Upper lobe of left lung (tissue), 6 donors: ENCODE results near the gene CRHR2. TPM values are rescaled to one million over a fixed set of nuclear protein-coding genes. Genes with fewer than 3 reads are reported as not detected.

Source experiments
- ATAC-seq, 2 donors: fragments of 200-7000 bp; cut with Tn5 transposase; one replicate each; pipeline ENCODE4 v1.9.1; 2022; ENCODE audit warnings: mild to moderate bottlenecking in 2 of 2, moderate library complexity in 2 of 2; ENCODE audit not compliant: low FRiP score in 2 of 2
- DNase-seq, 2 donors: peaks; one replicate each; pipeline ENCODE4 v3.0.0-alpha.2; 2019 to 2020
- H3K27ac ChIP-seq, 4 donors: fragments of 200-600 bp; sonication (generic); one replicate each; pipeline ENCODE4 v1.5.1; 2016 to 2019
- H3K27me3 ChIP-seq, 4 donors: fragments of 200-600 bp; sonication (generic); one replicate each; pipeline ENCODE4 v1.5.1; 2017 to 2019
- H3K36me3 ChIP-seq, 4 donors: fragments of 200-600 bp; sonication (generic); one replicate each; pipeline ENCODE4 v1.5.1; 2016 to 2019
- H3K4me1 ChIP-seq, 4 donors: fragments of 200-600 bp; sonication (generic); one replicate each; pipeline ENCODE4 v1.5.1; 2018 to 2019
- H3K4me3 ChIP-seq, 4 donors: fragments of 200-600 bp; sonication (generic); one replicate each; pipeline ENCODE4 v1.5.1; 2017 to 2019; ENCODE audit warnings: mild to moderate bottlenecking in 2 of 4, moderate library complexity in 1 of 4
- H3K9me3 ChIP-seq, 4 donors: fragments of 200-600 bp; sonication (generic); one replicate each; pipeline ENCODE4 v1.5.1; 2018 to 2019
- CTCF ChIP-seq, 6 experiments: fragments of 450-650 bp in 4 of 6; fragments of 200-600 bp in 2 of 6; sonication (generic) in 2 of 6; IDR thresholded peaks; one replicate each; pipeline ENCODE4 v1.5.1; 2016 to 2019; ENCODE audit warnings: antibody characterized with exemption in 6 of 6
- EP300 ChIP-seq, 4 donors: sonication (generic); formaldehyde crosslinking; IDR thresholded peaks; one replicate each; pipeline ENCODE4 v1.5.1; 2017; ENCODE audit warnings: antibody characterized with exemption in 4 of 4, control low read depth in 2 of 4
- POLR2A ChIP-seq, 4 donors: fragments of 450-650 bp; IDR thresholded peaks; one replicate each; pipeline ENCODE4 v1.5.1; 2016 to 2017; ENCODE audit warnings: antibody characterized with exemption in 4 of 4, mild to moderate bottlenecking in 2 of 4
- POLR2AphosphoS5 ChIP-seq, 2 donors: sonication (generic); formaldehyde crosslinking; IDR thresholded peaks; one replicate each; pipeline ENCODE4 v1.5.1; 2017; ENCODE audit warnings: antibody characterized with exemption in 2 of 2
- WGBS, 2 donors: methylation state at CpG; one replicate each; pipeline ENCODE4 v1.1.5; 2017 to 2018; 5-methylcytosine and 5-hydroxymethylcytosine counted together
- total RNA-seq, 6 donors: library from RNA; depleted of rRNA in 4 of 6; stranded (reverse); fragments of >200 nt in 4 of 6; gene quantifications; one replicate each; pipeline versions ENCODE4 v1.1.0 to v1.2.1, GENCODE V29; 2016 to 2021
- donor health status: DM: no; HTN: no; CAD: no; lungs with moderate emphysema.
- donor health status: DM: no; HTN: yes; CAD: no; lungs with severe emphysema.

Gene CRHR2
- total RNA-seq, 6 donors from 2014 or later, result 0.10 to 1.0 (median 0.44) TPM; not detected in 2

- no peaks in the 10 kb centered on the region for H3K27me3 ChIP-seq
- no peak overlapping the region for H3K4me3 ChIP-seq
- H3K27ac ChIP-seq, result no peak overlapping the region
- DNase-seq, result no peak
- no peaks in the 10 kb centered on the region for H3K9me3 ChIP-seq
- WGBS, 2 donors, result 71 to 86% methylated on average over 3 of the region's 3 CpGs
- TF ChIP-seq EP300 (IDR thresholded peaks at IDR 0.05) (no peak), CTCF (IDR thresholded peaks at IDR 0.05) (no peak), POLR2A (IDR thresholded peaks at IDR 0.05) (no peak), POLR2AphosphoS5 (IDR thresholded peaks at IDR 0.05) (no peak)
- no peaks in the 10 kb centered on the region for H3K4me1 ChIP-seq
- H3K36me3 ChIP-seq, result no peaks in the 10 kb centered on the region
- ATAC-seq, result no peak
Measured at GRCh38 chr7:30667172-30667571, 15.1 kb downstream of the CRHR2 start.

DNA sequence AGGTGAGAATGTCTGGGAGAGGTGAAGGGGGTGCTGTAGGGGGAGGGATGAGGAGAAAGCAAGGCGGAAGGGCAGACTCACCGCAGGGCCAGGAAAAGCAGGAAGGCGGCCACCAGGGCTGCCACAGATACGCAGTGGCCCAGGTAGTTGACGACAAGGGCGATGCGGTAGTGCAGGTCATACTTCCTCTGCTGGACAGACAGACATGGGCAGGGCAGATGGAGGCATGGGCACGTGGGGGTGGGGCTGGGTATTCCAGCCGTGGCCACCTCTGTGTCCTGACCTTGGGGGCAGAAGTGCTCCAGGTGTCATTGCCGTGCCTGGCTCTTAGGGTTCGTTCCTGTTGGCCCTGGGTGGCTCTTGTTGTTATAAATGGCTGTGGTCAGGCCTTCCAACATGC is 16.8 kb downstream of the CRHR2 start:
- H3K36me3 ChIP-seq, result no peaks in the 10 kb centered on the region
- WGBS, 2 donors, result 81 to 86% methylated on average over 11 of the region's 11 CpGs
- DNase-seq (no peak), ATAC-seq (no peak)
- H3K4me1 ChIP-seq, result no peaks in the 10 kb centered on the region
- H3K4me3 ChIP-seq, result no peak overlapping the region
- H3K27me3 ChIP-seq, result no peaks in the 10 kb centered on the region
- TF ChIP-seq POLR2A (IDR thresholded peaks at IDR 0.05), result no peak
- no peaks in the 10 kb centered on the region for H3K9me3 ChIP-seq
- no peak overlapping the region for H3K27ac ChIP-seq

DNA sequence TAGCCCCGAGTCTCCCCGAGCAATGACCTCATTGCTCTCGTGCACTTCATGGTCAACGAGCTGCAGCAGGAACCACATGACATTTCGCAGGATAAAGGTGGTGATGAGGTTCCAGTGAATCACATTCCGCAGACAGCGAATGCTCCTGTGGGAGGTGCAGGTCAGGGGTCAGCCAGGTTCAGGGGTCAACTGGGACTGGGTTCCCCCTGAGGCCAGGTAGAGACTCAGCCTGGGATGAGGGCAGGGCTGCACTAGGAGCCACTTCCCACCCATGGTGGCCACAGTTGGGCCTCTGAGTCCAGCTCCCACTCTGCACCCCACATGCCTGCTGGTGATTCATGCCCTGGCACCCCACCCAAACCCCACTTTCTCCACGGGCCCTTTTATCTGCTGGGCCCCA is 17.2 kb downstream of the CRHR2 start:
- Histone ChIP-seq H3K4me3 (no peak overlapping the region), H3K27ac (no peak overlapping the region), H3K36me3 (no peaks in the 10 kb centered on the region), H3K4me1 (no peaks in the 10 kb centered on the region), H3K9me3 (no peaks in the 10 kb centered on the region), H3K27me3 (no peaks in the 10 kb centered on the region)
- ATAC-seq (no peak), DNase-seq (no peak)
- WGBS, 2 donors, result 68 to 74% methylated on average over 6 to 8 of the region's 8 CpGs
- TF ChIP-seq EP300 (IDR thresholded peaks at IDR 0.05) (no peak), POLR2AphosphoS5 (IDR thresholded peaks at IDR 0.05) (no peak), POLR2A (IDR thresholded peaks at IDR 0.05) (no peak)

DNA sequence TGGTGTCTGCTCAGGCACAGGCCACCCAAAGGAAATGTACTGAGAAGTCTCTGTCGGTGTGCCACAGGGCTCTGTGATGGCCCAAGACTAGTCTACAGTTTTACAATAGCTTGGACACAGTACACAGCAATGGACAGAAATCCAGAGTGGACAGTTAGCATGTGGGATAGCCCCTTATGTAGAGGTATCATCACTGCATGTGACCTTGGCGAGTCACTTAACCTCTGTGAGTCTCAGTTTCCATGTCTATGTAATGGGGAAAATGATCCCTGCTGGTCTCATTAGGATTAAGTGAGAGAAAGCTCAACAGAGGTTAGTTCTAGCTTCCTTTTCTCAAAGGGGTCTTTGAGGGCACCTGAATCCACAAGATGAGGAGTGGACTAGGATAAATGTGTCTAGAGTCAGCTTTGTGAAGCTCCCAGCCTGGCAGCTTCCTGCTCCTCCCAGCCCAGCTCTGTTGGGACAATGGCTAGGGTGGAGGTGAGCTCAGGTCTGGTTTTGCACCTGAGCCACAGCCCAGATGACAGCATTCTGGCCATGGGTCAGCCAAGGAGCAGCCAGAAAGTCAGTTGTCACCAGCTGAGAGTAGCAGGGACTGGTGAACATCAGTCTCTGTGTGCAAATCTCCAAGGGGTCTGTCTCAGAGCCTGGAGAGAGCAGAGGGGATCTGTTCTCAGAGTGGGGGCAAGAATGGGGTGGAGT is 17.9 kb downstream of the CRHR2 start:
- DNase-seq (no peak), ATAC-seq (no peak)
- no peaks in the 10 kb centered on the region for H3K27me3 ChIP-seq
- H3K4me1 ChIP-seq, result no peaks in the 10 kb centered on the region
- H3K36me3 ChIP-seq, result no peaks in the 10 kb centered on the region
- no peak for TF ChIP-seq POLR2AphosphoS5 (IDR thresholded peaks at IDR 0.05)
- no peak for TF ChIP-seq POLR2A (IDR thresholded peaks at IDR 0.05)
- H3K27ac ChIP-seq, result no peak overlapping the region
- WGBS, 2 donors, result 81 to 83% methylated on average over 1 to 2 of the region's 2 CpGs
- H3K9me3 ChIP-seq, result no peaks in the 10 kb centered on the region
- no peak overlapping the region for H3K4me3 ChIP-seq

DNA sequence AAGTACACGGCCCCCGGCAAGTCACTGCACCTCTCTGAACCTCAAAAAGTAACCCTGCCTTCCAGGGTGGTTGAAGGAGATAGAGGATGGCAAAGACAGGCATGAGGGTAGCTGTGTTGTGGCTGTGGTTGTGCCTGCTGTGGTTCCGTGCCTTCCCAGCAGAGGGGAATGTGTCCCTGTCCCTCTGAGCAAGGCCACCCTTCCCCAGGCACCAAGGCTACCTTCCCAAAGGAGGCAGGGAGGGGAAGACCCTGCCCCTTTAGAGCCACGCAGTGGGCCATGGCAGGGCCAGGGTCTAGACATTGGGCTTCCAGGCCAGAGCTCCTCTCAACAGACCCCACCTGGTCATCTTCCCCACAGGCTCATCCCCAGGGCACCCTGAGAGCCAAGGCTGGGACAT is 18.8 kb downstream of the CRHR2 start:
- TF ChIP-seq EP300 (IDR thresholded peaks at IDR 0.05), result no peak
- TF ChIP-seq POLR2AphosphoS5 (IDR thresholded peaks at IDR 0.05), result no peak
- TF ChIP-seq CTCF (IDR thresholded peaks at IDR 0.05), result no peak
- Histone ChIP-seq H3K9me3 (no peaks in the 10 kb centered on the region), H3K4me3 (no peak overlapping the region), H3K36me3 (no peaks in the 10 kb centered on the region), H3K27ac (no peak overlapping the region), H3K27me3 (no peaks in the 10 kb centered on the region), H3K4me1 (no peaks in the 10 kb centered on the region)
- no peak for DNase-seq
- ATAC-seq, result no peak
- WGBS, 2 donors, result 69 to 83% methylated on average over 4 of the region's 4 CpGs

DNA sequence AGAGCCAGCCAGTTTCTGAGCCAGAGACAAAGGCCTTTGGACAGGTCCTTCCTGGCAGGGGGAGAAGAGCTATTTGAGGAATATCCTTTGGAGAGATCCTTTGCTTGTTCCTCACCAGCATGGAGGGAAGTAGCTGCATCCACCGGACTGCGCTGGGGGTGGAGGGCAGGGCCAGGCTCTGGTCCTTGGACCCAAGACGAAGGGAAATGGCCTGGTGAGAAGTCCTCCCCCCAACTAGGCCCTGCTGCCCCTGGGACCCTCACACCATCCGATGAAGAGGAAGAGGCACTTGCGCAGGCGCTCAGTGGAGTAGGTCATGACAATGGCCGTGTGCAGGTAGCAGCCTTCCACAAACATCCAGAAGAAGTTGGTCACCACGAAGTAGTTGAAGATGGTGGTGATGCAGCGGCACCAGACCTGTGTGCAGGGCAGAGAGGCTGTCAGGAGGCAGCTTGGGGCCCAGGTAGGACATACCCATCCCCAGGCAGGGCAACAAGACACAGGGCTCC is 19.8 kb downstream of the CRHR2 start:
- no peak for TF ChIP-seq CTCF (IDR thresholded peaks at IDR 0.05)
- no peak for TF ChIP-seq EP300 (IDR thresholded peaks at IDR 0.05)
- TF ChIP-seq POLR2A (IDR thresholded peaks at IDR 0.05), result no peak
- TF ChIP-seq POLR2AphosphoS5 (IDR thresholded peaks at IDR 0.05), result no peak
- Histone ChIP-seq H3K27ac (no peak overlapping the region), H3K4me1 (no peaks in the 10 kb centered on the region), H3K36me3 (no peaks in the 10 kb centered on the region), H3K9me3 (no peaks in the 10 kb centered on the region), H3K4me3 (no peak overlapping the region), H3K27me3 (no peaks in the 10 kb centered on the region)
- WGBS, 2 donors, result 88% methylated on average over 6 to 9 of the region's 9 CpGs
- DNase-seq (no peak), ATAC-seq (no peak)
